ENCODE results near the gene NKTR. TPM values are rescaled to one million over a fixed set of nuclear protein-coding genes. Genes with fewer than 3 reads are reported as not detected.

Gene NKTR
- total and polyA plus RNA-seq, 9 of the 15 experiments (the other 6 are each of a cell fraction or from before 2014, with no cell fraction given), result 19.7 to 123 (median 92.6) TPM

GRCh38 chr3:42600111-42600957 is at the start of gene NKTR (continued):
- TF ChIP-seq MLLT1 (IDR thresholded peaks at IDR 0.05) (peak; percentile 19 to 63; a peak in 1 of 4 replicates), KLF16 (IDR thresholded peaks at IDR 0.05) (peak; percentile 78; the same call in 1 of the 2 replicates), DLX4 (CRISPR knock-in tag; IDR thresholded peaks at IDR 0.05) (no peak), ZKSCAN8 (CRISPR knock-in tag; IDR thresholded peaks at IDR 0.05) (no peak), MAZ (CRISPR knock-in tag; conservative IDR thresholded peaks at IDR 0.05 in 1 of 2, IDR thresholded peaks at IDR 0.05 in 1 of 2) (peak; percentile 93 to 98), SMARCB1 (IDR thresholded peaks at IDR 0.05; ENCODE audit: insufficient read length, low read depth) (no peak), TCF7L2 (IDR thresholded peaks at IDR 0.05; ENCODE audit: low read depth, low read length) (0 out of 2 replicates have a peak, but pooled peaks have one; percentile 39), CHD2 (IDR thresholded peaks at IDR 0.05; ENCODE audit: low read depth, low read length) (peak; percentile 97), SUPT5H (IDR thresholded peaks at IDR 0.05) (peak; percentile 95), XRCC4 (IDR thresholded peaks at IDR 0.05; ENCODE audit: extremely low read depth, insufficient read depth, insufficient read length) (no peak), MYNN (IDR thresholded peaks at IDR 0.05) (0 out of 2 replicates have a peak, but pooled peaks have one; percentile 13), MYNN (CRISPR knock-in tag; IDR thresholded peaks at IDR 0.05) (no peak), WHSC1 (IDR thresholded peaks at IDR 0.05; ENCODE audit: low read length) (no peak), ZNF224 (CRISPR knock-in tag; IDR thresholded peaks at IDR 0.05) (no peak), ZNF766 (CRISPR knock-in tag; conservative IDR thresholded peaks at IDR 0.05) (no peak), ZKSCAN1 (IDR thresholded peaks at IDR 0.05; ENCODE audit: low read depth, low read length) (no peak), CTBP1 (IDR thresholded peaks at IDR 0.05; ENCODE audit: borderline replicate concordance) (peak; percentile 93), NCOA6 (IDR thresholded peaks at IDR 0.05) (no peak), NFIX (CRISPR knock-in tag; IDR thresholded peaks at IDR 0.05; ENCODE audit: low read depth) (no peak), ZNF780A (CRISPR knock-in tag; IDR thresholded peaks at IDR 0.05) (no peak), ETS2 (tag; IDR thresholded peaks at IDR 0.05; ENCODE audit: borderline replicate concordance, poor library complexity, severe bottlenecking) (no peak)
- TF ChIP-seq, protein P1, sequence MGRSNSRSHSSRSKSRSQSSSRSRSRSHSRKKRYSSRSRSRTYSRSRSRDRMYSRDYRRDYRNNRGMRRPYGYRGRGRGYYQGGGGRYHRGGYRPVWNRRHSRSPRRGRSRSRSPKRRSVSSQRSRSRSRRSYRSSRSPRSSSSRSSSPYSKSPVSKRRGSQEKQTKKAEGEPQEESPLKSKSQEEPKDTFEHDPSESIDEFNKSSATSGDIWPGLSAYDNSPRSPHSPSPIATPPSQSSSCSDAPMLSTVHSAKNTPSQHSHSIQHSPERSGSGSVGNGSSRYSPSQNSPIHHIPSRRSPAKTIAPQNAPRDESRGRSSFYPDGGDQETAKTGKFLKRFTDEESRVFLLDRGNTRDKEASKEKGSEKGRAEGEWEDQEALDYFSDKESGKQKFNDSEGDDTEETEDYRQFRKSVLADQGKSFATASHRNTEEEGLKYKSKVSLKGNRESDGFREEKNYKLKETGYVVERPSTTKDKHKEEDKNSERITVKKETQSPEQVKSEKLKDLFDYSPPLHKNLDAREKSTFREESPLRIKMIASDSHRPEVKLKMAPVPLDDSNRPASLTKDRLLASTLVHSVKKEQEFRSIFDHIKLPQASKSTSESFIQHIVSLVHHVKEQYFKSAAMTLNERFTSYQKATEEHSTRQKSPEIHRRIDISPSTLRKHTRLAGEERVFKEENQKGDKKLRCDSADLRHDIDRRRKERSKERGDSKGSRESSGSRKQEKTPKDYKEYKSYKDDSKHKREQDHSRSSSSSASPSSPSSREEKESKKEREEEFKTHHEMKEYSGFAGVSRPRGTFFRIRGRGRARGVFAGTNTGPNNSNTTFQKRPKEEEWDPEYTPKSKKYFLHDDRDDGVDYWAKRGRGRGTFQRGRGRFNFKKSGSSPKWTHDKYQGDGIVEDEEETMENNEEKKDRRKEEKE (IDR thresholded peaks at IDR 0.05; ENCODE audit: borderline replicate concordance in 1 of 2, control insufficient read depth in 1 of 2, low read depth in 2 of 2, low read length in 1 of 2), result no peak
- TF ChIP-seq, protein P2, sequence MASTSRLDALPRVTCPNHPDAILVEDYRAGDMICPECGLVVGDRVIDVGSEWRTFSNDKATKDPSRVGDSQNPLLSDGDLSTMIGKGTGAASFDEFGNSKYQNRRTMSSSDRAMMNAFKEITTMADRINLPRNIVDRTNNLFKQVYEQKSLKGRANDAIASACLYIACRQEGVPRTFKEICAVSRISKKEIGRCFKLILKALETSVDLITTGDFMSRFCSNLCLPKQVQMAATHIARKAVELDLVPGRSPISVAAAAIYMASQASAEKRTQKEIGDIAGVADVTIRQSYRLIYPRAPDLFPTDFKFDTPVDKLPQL (IDR thresholded peaks at IDR 0.05; ENCODE audit: extremely low read depth, insufficient read length), result no peak

Data from K562 (cell line).